Tibial nerve (tissue), 4 donors: Measurements from ENCODE around the gene BPIFA3.

ENCODE experiments used
- EP300 ChIP-seq, 2 donors: sonication (generic); formaldehyde crosslinking; IDR thresholded peaks; one replicate each; pipeline ENCODE4 v1.6.1; 2017; ENCODE audit warnings: antibody characterized with exemption in 2 of 2, mild to moderate bottlenecking in 1 of 2
- TF ChIP-seq, protein P1 (sequence below), 5 experiments: fragments of 200-600 bp in 3 of 5; fragments of 450-650 bp in 2 of 5; sonication (generic) in 3 of 5; IDR thresholded peaks; one replicate each; pipeline ENCODE4 v1.5.1; 2016 to 2019; ENCODE audit warnings: antibody characterized with exemption in 5 of 5, mild to moderate bottlenecking in 3 of 5, moderate library complexity in 2 of 5

GRCh38 chr20:33199026-33199425, 18.1 kb upstream of the BPIFA3 start:
- TF ChIP-seq EP300 (IDR thresholded peaks at IDR 0.05): no peak
- TF ChIP-seq, protein P1, sequence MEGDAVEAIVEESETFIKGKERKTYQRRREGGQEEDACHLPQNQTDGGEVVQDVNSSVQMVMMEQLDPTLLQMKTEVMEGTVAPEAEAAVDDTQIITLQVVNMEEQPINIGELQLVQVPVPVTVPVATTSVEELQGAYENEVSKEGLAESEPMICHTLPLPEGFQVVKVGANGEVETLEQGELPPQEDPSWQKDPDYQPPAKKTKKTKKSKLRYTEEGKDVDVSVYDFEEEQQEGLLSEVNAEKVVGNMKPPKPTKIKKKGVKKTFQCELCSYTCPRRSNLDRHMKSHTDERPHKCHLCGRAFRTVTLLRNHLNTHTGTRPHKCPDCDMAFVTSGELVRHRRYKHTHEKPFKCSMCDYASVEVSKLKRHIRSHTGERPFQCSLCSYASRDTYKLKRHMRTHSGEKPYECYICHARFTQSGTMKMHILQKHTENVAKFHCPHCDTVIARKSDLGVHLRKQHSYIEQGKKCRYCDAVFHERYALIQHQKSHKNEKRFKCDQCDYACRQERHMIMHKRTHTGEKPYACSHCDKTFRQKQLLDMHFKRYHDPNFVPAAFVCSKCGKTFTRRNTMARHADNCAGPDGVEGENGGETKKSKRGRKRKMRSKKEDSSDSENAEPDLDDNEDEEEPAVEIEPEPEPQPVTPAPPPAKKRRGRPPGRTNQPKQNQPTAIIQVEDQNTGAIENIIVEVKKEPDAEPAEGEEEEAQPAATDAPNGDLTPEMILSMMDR (IDR thresholded peaks at IDR 0.05): no peak
